Loucy (cell line): Measurements from ENCODE around the gene ADARB2.

Experiments
- EZH2phosphoT487 ChIP-seq: fragments of 200-600 bp; IDR thresholded peaks from 2 replicates; pipeline ENCODE4 v1.6.1; 2018; ENCODE audit warnings: antibody characterized with exemption, mild to moderate bottlenecking, moderate library complexity, borderline replicate concordance
- TF ChIP-seq, protein P1 (sequence below): fragments of 200-600 bp; sonication (generic); conservative IDR thresholded peaks from 2 replicates; pipeline ENCODE4 v1.5.1; 2014; ENCODE audit warnings: mild to moderate bottlenecking, antibody characterized with exemption, low read length

- TF ChIP-seq, protein P1, sequence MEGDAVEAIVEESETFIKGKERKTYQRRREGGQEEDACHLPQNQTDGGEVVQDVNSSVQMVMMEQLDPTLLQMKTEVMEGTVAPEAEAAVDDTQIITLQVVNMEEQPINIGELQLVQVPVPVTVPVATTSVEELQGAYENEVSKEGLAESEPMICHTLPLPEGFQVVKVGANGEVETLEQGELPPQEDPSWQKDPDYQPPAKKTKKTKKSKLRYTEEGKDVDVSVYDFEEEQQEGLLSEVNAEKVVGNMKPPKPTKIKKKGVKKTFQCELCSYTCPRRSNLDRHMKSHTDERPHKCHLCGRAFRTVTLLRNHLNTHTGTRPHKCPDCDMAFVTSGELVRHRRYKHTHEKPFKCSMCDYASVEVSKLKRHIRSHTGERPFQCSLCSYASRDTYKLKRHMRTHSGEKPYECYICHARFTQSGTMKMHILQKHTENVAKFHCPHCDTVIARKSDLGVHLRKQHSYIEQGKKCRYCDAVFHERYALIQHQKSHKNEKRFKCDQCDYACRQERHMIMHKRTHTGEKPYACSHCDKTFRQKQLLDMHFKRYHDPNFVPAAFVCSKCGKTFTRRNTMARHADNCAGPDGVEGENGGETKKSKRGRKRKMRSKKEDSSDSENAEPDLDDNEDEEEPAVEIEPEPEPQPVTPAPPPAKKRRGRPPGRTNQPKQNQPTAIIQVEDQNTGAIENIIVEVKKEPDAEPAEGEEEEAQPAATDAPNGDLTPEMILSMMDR = no peak
- TF ChIP-seq EZH2phosphoT487 = no peak
Measured at GRCh38 chr10:1396297-1396635, 341.1 kb downstream of the ADARB2 start.
